ENCODE data around the gene NOL4. TPM values are rescaled to one million over a fixed set of nuclear protein-coding genes. Genes with fewer than 3 reads are reported as not detected.

The NOL4 gene, protein sequence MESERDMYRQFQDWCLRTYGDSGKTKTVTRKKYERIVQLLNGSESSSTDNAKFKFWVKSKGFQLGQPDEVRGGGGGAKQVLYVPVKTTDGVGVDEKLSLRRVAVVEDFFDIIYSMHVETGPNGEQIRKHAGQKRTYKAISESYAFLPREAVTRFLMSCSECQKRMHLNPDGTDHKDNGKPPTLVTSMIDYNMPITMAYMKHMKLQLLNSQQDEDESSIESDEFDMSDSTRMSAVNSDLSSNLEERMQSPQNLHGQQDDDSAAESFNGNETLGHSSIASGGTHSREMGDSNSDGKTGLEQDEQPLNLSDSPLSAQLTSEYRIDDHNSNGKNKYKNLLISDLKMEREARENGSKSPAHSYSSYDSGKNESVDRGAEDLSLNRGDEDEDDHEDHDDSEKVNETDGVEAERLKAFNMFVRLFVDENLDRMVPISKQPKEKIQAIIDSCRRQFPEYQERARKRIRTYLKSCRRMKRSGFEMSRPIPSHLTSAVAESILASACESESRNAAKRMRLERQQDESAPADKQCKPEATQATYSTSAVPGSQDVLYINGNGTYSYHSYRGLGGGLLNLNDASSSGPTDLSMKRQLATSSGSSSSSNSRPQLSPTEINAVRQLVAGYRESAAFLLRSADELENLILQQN
- not detected in 2 replicates for total RNA-seq

GRCh38 chr18:34224423-34225217 lies at the start of gene NOL4:
TSS of gene NOL4 (minus strand) at chr18:34224913. CDS start at chr18:34223253, 1,660 bp downstream.

